OCI-LY1 (cell line): ENCODE measurements around the gene COX10.
"Not testable (repeated sequence)": the region's sequence is repeated elsewhere in the genome, so short reads cannot be mapped to it uniquely, and the experiment has no call there.

ENCODE experiments used
- H2AFZ ChIP-seq: fragments of 200-600 bp; sonication (generic), shearing (Covaris generic); 2 replicates; pipeline ENCODE4 v1.6.0; 2014; ENCODE audit warnings: antibody characterized with exemption, mild to moderate bottlenecking, low read length
- H3F3A ChIP-seq: fragments of 200-600 bp; sonication (generic), shearing (Covaris generic); 2 replicates; pipeline ENCODE4 v1.6.0; 2014; ENCODE audit warnings: mild to moderate bottlenecking, antibody characterized with exemption, low read length, moderate library complexity; ENCODE audit not compliant: insufficient read depth
- H3K27ac ChIP-seq: fragments of 200-600 bp; sonication (generic); 2 replicates; pipeline ENCODE4 v1.5.1; 2014; ENCODE audit warnings: low read length, mixed run types, mild to moderate bottlenecking, low read depth; ENCODE audit not compliant: poor library complexity, severe bottlenecking
- H3K27me3 ChIP-seq: fragments of 200-600 bp; sonication (generic); 2 replicates; pipeline ENCODE4 v1.6.0; 2014; ENCODE audit warnings: antibody characterized with exemption, mild to moderate bottlenecking, low read length, moderate library complexity; ENCODE audit not compliant: insufficient read depth
- H3K36me3 ChIP-seq: fragments of 200-600 bp; sonication (generic); 2 replicates; pipeline ENCODE4 v1.6.1; 2014; ENCODE audit warnings: mild to moderate bottlenecking, antibody characterized with exemption, low read length, moderate library complexity, mixed read lengths; ENCODE audit not compliant: insufficient read depth
- H3K4me1 ChIP-seq: fragments of 200-600 bp; sonication (generic); 2 replicates; pipeline ENCODE4 v1.5.1; 2014; ENCODE audit warnings: mild to moderate bottlenecking, low read length, moderate library complexity; ENCODE audit not compliant: insufficient read depth, severe bottlenecking
- H3K4me2 ChIP-seq: fragments of 200-600 bp; sonication (generic), shearing (Covaris generic); 2 replicates; pipeline ENCODE4 v1.6.1; 2014; ENCODE audit warnings: low read length
- H3K4me3 ChIP-seq: fragments of 200-600 bp; sonication (generic); 2 replicates; pipeline ENCODE4 v1.5.1; 2014; ENCODE audit warnings: low read length, low read depth, mild to moderate bottlenecking, mixed read lengths; ENCODE audit not compliant: poor library complexity, severe bottlenecking
- H3K79me2 ChIP-seq: fragments of 200-600 bp; shearing (Covaris generic); 2 replicates; pipeline ENCODE4 v1.6.1; 2016; ENCODE audit warnings: mixed run types, low read length, mixed read lengths; ENCODE audit not compliant: insufficient read depth
- H3K9ac ChIP-seq: fragments of 200-600 bp; sonication (generic), shearing (Covaris generic); 2 replicates; pipeline ENCODE4 v1.6.1; 2014; ENCODE audit warnings: mild to moderate bottlenecking, low read length, mixed read lengths
- H3K9me2 ChIP-seq: fragments of 200-600 bp; sonication (generic), shearing (Covaris generic); 2 replicates; pipeline ENCODE4 v1.6.1; 2014; ENCODE audit warnings: low read depth, mild to moderate bottlenecking, low read length, mixed read lengths
- H3K9me3 ChIP-seq: fragments of 200-600 bp; shearing (Covaris generic); 2 replicates; pipeline ENCODE4 v1.6.1; 2014; ENCODE audit warnings: low read length, mixed read lengths
- H4K20me1 ChIP-seq: fragments of 200-600 bp; sonication (generic), shearing (Covaris generic); 2 replicates; pipeline ENCODE4 v1.6.0; 2016; ENCODE audit warnings: mild to moderate bottlenecking, low read length; ENCODE audit not compliant: insufficient read depth
- EZH2 ChIP-seq: fragments of 200-600 bp; sonication (generic), shearing (Covaris generic); IDR thresholded peaks from 2 replicates; pipeline ENCODE4 v1.8.0; 2017; ENCODE audit warnings: borderline replicate concordance, mixed run types, mild to moderate bottlenecking, antibody characterized with exemption, low read length, moderate library complexity, mixed read lengths
- TF ChIP-seq, protein P1 (sequence below): fragments of 200-600 bp; sonication (generic), shearing (Covaris generic); IDR thresholded peaks from 2 replicates; pipeline ENCODE4 v1.5.1; 2017; ENCODE audit warnings: mild to moderate bottlenecking, antibody characterized with exemption, low read length, moderate library complexity, mixed read lengths

COX10 gene

DNA sequence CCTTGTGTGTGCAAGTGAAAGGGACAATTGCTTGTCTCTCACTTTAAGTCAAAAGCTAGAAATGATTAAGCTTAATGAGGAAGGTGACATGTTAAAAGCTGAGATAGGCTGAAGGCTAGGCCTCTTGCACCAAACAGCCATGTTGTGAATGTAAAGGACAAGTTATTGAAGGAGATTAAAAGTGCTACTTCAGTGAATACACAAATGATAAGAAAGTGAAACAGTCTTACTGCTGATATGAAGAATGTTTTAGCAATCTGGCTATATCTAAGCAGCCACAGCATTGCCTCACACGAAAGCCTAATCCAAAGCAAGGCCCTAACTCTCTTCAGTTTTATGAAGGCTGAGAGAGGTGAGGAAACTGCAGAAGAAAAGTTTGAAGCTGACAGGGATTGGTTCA lies 96.3 kb downstream of the COX10 start:
- Histone ChIP-seq H3F3A (no peaks in the 10 kb centered on the region), H3K27ac (no peak overlapping the region), H3K79me2 (no peaks in the 10 kb centered on the region), H3K27me3 (no peaks in the 10 kb centered on the region), H4K20me1 (no peaks in the 10 kb centered on the region), H3K9me3 (peaks cover 13% of the 10 kb centered on the region; the same call in 1 of the 2 replicates), H2AFZ (no peak overlapping the region), H3K4me3 (no peak overlapping the region), H3K9me2 (no peaks in the 10 kb centered on the region), H3K9ac (no peak overlapping the region), H3K4me2 (no peak overlapping the region), H3K36me3 (peaks cover 12% of the 10 kb centered on the region), H3K4me1 (no peaks in the 10 kb centered on the region)
- TF ChIP-seq EZH2, result no peak
- TF ChIP-seq, protein P1, sequence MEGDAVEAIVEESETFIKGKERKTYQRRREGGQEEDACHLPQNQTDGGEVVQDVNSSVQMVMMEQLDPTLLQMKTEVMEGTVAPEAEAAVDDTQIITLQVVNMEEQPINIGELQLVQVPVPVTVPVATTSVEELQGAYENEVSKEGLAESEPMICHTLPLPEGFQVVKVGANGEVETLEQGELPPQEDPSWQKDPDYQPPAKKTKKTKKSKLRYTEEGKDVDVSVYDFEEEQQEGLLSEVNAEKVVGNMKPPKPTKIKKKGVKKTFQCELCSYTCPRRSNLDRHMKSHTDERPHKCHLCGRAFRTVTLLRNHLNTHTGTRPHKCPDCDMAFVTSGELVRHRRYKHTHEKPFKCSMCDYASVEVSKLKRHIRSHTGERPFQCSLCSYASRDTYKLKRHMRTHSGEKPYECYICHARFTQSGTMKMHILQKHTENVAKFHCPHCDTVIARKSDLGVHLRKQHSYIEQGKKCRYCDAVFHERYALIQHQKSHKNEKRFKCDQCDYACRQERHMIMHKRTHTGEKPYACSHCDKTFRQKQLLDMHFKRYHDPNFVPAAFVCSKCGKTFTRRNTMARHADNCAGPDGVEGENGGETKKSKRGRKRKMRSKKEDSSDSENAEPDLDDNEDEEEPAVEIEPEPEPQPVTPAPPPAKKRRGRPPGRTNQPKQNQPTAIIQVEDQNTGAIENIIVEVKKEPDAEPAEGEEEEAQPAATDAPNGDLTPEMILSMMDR, result no peak

DNA sequence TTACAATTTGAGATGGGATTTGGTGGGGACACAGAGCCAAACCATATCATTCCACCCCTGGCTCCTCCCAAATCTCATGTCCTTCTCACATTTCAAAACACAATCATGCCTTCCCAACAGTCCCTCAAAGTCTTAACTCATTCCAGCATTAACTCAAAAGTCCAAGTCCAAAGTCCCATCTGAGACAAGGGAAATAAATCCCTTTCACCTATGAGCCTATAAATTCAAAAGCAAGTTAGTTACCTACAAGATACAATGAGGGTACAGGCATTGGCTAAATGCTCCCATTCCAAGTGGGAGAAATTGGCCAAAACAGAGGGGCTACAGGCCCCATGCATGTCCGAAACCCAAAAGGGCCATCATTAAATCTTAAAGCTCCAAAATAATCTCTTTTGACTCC lies 98.5 kb downstream of the COX10 start:
- H3K27ac ChIP-seq, H3K9ac ChIP-seq, H3K4me3 ChIP-seq, H3F3A ChIP-seq, H3K4me1 ChIP-seq, H3K4me2 ChIP-seq, H3K27me3 ChIP-seq, H3K9me2 ChIP-seq, H3K36me3 ChIP-seq, H4K20me1 ChIP-seq, H3K79me2 ChIP-seq, H2AFZ ChIP-seq: not testable (repeated sequence)
- H3K9me3 ChIP-seq, result peaks cover 13% of the 10 kb centered on the region; the same call in 1 of the 2 replicates

DNA sequence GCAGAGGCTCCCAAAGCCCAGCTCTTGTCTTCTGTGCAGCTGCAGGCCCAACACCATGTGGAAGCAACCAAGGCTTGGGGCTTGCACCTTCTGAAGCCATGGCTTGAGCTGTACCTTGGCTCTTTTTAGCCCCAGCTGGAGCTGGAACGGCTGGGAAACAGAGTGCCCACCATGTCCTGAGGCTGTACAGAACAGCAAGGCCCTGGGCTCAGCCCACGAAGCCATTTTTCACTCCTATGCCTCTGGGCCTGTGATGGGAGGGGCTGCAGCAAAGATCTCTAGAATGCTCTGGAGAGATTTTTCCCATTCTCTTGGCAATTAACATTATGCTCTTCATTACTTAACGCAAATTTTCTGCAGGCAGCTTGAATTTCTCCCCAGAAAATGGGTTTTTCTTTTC lies 99.3 kb downstream of the COX10 start:
- Histone ChIP-seq H3K36me3 (peaks cover 9% of the 10 kb centered on the region), H4K20me1 (no peaks in the 10 kb centered on the region)
- TF ChIP-seq, protein P1, result no peak
- no peak for TF ChIP-seq EZH2

DNA sequence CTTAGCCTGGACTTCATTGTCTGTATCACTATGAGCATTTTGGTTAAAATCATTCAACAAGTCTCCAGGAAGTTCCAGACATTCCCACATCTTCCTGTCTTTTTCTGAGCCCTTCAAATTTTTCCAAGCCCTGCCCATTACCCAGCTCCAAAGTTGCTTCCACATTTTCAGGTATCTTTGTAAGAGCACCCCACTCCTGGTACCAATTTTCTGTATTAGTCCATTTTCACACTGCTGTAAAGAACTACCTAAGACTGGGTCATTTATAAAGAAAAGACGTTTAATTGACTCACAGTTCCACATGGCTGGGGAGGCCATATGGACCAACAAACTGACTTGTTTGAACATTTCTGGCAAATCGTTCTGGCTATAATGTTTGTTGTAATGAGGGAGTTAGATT lies 100.0 kb downstream of the COX10 start:
- Histone ChIP-seq H4K20me1 (no peaks in the 10 kb centered on the region), H3K79me2 (no peaks in the 10 kb centered on the region), H3K27ac (no peak overlapping the region), H3K4me2 (no peak overlapping the region), H2AFZ (no peak overlapping the region), H3K27me3 (no peaks in the 10 kb centered on the region), H3F3A (no peaks in the 10 kb centered on the region), H3K9ac (no peak overlapping the region), H3K9me2 (no peaks in the 10 kb centered on the region), H3K4me1 (no peaks in the 10 kb centered on the region), H3K4me3 (no peak overlapping the region), H3K36me3 (peaks cover 9% of the 10 kb centered on the region), H3K9me3 (peaks cover 13% of the 10 kb centered on the region; the same call in 1 of the 2 replicates)
- TF ChIP-seq EZH2, result no peak
- TF ChIP-seq, protein P1, result no peak

More for the DNA sequence above, 99.3 kb downstream of the COX10 start:
- Histone ChIP-seq H3K4me1 (no peaks in the 10 kb centered on the region), H3K27me3 (no peaks in the 10 kb centered on the region), H3K27ac (no peak overlapping the region), H3K4me3 (no peak overlapping the region), H3K4me2 (no peak overlapping the region), H3K9me3 (peaks cover 13% of the 10 kb centered on the region; the same call in 1 of the 2 replicates), H3K9ac (no peak overlapping the region), H3K79me2 (no peaks in the 10 kb centered on the region), H3F3A (no peaks in the 10 kb centered on the region), H3K9me2 (no peaks in the 10 kb centered on the region), H2AFZ (no peak overlapping the region)
